GM19099 (cell line): ENCODE results near the gene SFT2D3.

ENCODE experiments used
- POLR2A ChIP-seq: IDR thresholded peaks from 3 replicates; pipeline ENCODE4 v1.6.1; 2011; ENCODE audit warnings: low read depth; ENCODE audit not compliant: insufficient read length; ENCODE audit errors: extremely low read depth

SFT2D3 gene

DNA sequence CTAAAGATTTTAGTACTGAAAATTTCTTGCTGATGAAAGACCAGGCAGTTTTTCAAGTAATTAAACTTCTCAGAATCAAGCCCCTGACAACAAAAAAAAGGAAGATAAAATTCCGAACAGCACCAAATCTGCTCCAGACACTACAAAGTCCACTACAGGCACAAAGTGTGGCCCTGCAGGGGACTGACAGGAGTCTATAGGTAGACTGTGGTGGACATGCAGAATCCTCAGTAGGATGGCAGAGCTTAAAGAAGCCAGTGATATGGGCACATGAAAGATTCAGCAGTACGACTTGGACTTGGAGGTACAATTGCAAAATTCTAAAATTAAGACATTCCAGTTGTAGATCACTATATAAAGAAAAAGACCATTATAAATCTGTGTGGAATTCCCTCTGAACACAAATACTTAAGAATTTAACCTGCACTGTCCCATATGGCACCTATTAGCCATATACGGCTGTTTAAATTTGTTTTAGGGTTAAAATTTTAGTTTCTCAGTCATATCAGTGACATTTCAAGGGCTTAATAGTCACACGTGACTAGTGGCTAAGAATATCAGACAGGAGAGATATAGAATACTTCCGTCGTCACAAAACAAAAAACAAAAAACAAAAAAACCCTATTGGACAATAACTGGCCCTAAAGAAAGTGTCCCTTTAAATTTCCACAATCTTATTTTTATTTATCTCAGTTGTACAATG, 32.0 kb downstream of the SFT2D3 start:
- TF ChIP-seq POLR2A: no peak

DNA sequence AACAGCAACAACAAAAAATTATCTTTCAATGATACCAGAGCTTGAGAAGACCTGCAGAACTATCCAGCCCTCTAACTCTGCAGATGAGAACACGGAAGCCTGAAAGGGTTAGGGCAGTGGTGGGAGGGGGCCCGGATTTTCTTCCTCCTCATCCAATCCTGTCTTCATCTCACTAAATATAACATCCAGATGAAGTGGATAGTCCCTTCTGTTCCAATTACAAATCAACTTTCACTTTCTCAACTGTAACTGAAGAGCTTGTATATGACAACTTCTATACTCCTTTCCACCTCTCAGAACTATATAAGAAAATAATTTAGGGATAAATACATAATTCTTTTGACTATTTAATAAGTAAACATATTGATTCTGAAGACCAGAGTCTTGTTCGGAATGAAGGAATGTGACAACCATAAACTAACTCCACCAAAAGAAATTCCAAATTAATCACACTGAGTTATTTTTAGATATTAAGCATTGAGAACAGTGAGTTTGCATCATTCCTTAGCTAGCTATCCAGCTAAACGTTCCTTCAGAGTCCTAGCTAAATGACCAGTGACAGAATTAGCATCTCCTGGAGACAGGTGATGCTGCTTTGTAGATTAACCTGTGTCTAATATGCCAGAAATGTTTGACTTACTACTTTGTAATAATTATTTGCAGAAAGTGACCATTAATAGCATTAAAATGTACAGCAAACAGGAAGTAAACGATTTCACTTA, 32.7 kb downstream of the SFT2D3 start:
- no peak for TF ChIP-seq POLR2A

DNA sequence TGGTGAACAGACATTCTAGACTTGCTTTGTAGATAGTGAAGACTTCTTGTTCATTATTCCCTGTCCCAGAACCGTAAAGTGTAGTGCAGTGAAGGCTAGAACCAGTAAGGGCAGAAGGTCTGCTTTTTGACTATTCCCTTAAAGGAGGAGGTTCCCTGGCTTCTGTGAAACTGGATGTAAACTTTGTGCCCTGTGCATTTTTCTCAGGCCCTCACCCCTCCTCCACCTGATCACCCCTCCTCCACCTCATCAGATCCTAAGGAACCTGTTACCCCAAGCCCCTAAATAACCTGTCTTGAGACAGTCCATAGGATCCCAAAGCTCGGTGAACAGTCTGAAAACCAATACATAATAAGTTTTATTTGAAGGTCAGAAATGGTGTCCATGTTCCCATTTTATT, 33.7 kb downstream of the SFT2D3 start:
- TF ChIP-seq POLR2A: no peak

DNA sequence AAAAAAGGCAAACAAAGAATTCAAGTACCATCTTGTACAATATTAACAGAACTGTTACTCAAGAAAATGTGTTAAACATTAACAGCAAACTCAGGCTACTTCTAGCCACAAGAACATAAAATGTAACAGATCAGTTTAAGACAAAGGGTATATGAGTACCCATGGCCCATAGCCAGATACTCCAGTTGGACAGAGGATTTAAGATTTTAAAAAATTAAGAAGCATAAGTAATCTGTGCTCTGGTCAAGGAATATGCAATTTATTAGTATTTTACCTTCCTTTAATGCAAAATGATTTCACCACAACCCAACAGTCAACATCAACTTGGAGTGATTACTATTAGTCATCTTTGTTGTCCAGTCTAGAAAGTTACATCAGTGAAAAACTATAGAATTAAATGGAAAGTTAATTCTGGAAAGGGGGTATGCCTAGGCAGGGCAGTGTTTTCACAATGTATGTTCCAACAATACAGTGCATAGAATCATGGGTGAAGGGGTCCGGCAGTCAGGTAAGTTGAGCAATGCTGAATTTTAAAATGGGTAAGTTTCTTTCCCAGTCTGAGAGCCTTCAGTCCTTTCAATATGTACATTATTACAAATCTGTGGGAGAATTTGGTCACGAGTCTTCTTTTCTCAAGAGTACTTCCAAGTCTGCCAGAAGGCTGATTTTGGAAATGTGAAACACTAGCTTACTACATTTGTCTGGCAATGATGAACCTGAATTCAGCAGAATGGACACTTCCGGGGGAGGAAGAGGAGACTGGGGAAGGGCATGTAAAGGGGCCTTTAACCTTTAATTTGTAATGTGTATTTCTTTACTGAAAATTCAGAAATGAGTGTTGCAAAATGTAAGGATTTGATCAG, 34.5 kb downstream of the SFT2D3 start:
- no peak for TF ChIP-seq POLR2A

DNA sequence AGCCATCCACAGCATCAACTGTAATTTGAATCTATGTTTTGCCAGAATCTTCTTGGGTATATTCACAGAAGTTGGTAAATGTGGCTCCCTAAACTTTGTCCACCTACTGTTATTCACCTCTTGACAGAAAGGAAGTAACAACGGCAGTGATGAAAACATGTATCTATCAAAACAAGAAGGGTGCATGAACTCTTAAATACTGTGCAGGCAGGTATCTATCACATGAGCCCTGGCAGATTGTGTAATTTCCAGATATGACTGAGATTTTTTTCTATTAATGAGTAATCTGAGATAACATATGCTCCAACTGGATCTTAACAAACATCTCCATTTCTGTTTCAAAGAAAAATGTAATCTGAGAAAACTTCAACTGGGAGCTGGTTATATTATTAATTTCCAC, 36.6 kb downstream of the SFT2D3 start:
- TF ChIP-seq POLR2A: no peak

DNA sequence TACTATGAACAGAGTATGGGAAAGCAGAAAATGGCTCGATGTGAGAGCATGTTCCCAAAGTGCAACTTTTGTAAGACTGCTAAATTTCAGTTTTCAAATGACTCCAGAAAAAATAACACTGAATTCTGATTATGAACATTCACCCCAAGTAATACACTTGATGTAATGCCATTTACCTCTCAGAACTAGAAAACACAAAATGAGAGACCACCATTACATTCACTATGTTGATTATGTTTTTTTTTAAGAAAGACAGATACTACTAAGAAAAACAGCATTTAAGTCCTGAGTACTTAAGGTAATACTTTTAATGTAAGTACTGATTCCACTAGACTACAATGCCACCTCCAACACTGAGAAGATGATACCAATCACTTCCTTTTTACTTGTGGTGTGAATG, 38.5 kb downstream of the SFT2D3 start:
- no peak for TF ChIP-seq POLR2A

DNA sequence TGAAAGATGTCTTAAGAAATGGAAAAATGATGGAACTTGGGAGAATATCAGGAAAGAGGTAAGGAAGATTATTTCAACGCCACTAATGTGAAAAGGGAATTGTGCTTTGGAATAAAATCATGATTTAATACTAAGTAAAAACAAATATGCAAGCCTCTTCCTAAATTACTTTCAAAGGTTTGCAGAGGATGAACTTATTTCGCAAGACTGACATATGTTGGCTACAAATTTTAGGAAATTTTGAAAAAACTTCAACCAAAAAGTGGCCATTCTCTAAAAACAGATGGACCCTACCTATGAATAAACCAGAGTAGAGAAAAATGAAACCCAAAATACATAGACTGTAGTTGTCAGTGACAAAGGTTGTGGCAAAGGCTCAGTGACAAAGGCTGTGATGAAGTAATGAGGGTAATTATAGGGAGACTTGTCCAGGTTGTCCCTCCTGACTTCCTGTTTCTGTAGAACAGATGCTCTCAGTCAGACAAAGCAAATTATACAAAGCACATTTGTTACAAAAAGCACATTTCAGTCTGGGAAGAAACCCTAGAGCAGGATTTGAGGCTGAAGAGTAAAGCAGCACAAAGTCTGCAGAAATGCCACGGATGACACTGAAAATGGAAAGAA, 39.5 kb downstream of the SFT2D3 start:
- no peak for TF ChIP-seq POLR2A

DNA sequence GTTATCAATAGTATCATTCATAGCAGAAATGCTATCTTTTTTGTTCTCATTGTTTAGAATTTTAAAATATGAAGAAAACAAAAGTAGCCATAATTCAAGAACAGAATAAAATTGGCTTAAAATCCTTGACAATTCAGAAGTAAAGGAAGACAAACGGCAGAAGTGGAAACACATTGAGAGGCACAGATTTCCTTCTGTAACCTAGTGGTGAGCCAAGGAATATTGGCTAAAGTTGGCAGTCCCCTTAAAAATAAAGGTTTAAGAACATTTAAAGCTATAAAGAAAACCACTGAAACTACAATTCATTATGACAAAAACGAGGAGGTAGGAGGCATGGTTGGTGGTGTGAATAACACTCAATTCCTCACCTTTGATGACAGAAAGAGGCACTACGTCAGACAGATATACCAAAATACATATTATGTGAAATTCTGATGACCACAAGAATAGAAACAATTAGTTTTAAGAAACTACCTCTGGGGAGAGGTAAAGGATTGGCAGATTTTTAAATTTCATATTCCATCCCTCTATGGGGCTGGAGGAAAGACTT, 42.3 kb downstream of the SFT2D3 start:
- no peak for TF ChIP-seq POLR2A

DNA sequence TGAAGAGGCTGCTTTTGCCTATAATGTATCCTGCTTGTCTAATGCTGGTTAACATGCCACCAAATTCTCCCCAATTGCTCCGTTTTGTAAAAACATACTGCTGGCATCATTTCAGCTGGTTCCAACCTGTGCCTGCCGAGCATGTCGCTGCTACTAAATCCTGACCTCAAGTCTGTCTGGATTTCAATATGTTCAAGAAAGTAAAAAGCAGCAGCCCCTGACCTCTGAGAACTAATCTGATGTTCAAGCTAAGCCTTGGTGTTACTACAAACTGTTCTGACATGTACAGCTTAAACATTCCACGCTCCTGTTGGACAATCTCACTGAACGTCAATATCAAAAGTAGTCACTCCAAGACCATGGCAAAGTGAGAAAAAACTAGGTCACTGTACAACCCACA, 46.3 kb downstream of the SFT2D3 start:
- TF ChIP-seq POLR2A: no peak

DNA sequence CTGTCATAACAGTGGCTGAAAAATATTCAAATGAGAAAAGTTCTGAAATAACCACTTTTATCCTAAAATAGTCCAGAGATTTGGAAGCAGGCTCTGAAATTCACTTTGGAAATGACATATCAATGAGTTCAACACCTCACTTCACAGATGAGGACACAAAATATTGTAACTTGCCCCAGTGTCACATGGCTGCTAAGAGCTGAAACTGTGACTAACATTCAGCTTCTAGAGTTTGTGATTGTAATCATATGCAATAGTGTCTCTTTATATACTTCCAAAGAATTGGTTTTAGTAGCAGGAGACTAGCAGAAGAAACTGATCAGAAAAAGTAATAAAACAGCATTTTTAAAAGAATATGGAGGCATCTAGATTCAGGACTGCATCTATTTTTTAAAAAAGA, 52.1 kb downstream of the SFT2D3 start:
- TF ChIP-seq POLR2A: no peak

DNA sequence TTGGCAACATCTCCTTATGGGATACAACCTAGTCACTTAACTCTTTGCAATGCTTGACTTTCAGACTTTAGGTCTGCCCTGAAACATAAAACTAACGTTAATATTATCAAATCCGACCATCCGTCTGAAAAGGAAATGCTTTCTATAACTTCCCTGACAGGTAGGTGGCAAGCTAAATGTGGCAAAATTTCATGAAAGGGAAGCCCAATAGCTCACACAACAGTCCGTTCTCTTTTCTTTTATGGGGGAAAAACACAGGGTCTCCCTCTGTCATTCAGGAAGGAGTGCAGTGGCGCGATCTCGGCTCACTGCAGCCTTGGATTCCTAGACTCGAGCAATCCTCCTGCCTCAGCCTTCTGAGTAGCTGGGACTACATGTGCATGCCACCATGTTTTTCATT, 52.9 kb downstream of the SFT2D3 start:
- TF ChIP-seq POLR2A: no peak
